Fibroblast of skin of right quadriceps (primary cell): ENCODE data around the gene ATG7.

Experiments
- DNase-seq: peaks from one replicate; pipeline ENCODE4 v3.0.0-alpha.2; 2013

Gene ATG7

GRCh38 chr3:11271986-11272904 is at the start of gene ATG7:
TSS of gene ATG7 (plus strand) at chr3:11272397. CDS start at chr3:11298696, 26,299 bp downstream.
- DNase-seq = peak; percentile 97

- no peak for DNase-seq
These were observed 48.2 kb upstream of the ATG7 start for GRCh38 chr3:11224010-11224409.

GRCh38 chr3:11224870-11225229 is 47.3 kb upstream of the ATG7 start:
- DNase-seq = no peak

GRCh38 chr3:11226042-11226370 is 46.2 kb upstream of the ATG7 start:
- no peak for DNase-seq

GRCh38 chr3:11228041-11228440 is 44.2 kb upstream of the ATG7 start:
- no peak for DNase-seq

GRCh38 chr3:11230125-11230524 is 42.1 kb upstream of the ATG7 start:
- no peak for DNase-seq

- DNase-seq = no peak
These were observed 41.4 kb upstream of the ATG7 start for GRCh38 chr3:11230832-11231231.

- DNase-seq = no peak
These were observed 36.8 kb upstream of the ATG7 start for GRCh38 chr3:11235385-11235784.

GRCh38 chr3:11236588-11237461 is 35.4 kb upstream of the ATG7 start:
- DNase-seq = peak; percentile 56

GRCh38 chr3:11238060-11238459 is 34.1 kb upstream of the ATG7 start:
- peak; percentile 92 for DNase-seq

GRCh38 chr3:11238880-11239279 is 33.3 kb upstream of the ATG7 start:
- peak; percentile 96 for DNase-seq

GRCh38 chr3:11239796-11240195 is 32.4 kb upstream of the ATG7 start:
- no peak for DNase-seq

- DNase-seq = no peak
These were observed 31.7 kb upstream of the ATG7 start for GRCh38 chr3:11240496-11240895.

GRCh38 chr3:11244121-11244677 is 28.0 kb upstream of the ATG7 start:
- peak; percentile 28 for DNase-seq

GRCh38 chr3:11245276-11245675 is 26.9 kb upstream of the ATG7 start:
- DNase-seq = no peak

- no peak for DNase-seq
These were observed 26.2 kb upstream of the ATG7 start for GRCh38 chr3:11245827-11246662.

- no peak for DNase-seq
These were observed 25.6 kb upstream of the ATG7 start for GRCh38 chr3:11246663-11246970.

- no peak for DNase-seq
These were observed 24.8 kb upstream of the ATG7 start for GRCh38 chr3:11247362-11247761.

- DNase-seq = no peak
These were observed 23.6 kb upstream of the ATG7 start for GRCh38 chr3:11248596-11248995.

GRCh38 chr3:11250902-11251806 is 21.0 kb upstream of the ATG7 start:
- DNase-seq = no peak

- DNase-seq = no peak
These were observed 20.4 kb upstream of the ATG7 start for GRCh38 chr3:11251807-11252176.

GRCh38 chr3:11254876-11255275 is 17.3 kb upstream of the ATG7 start:
- no peak for DNase-seq
